ENCODE data around the gene E2F4. TPM values are rescaled to one million over a fixed set of nuclear protein-coding genes. Genes with fewer than 3 reads are reported as not detected.

E2F4 gene
- total and polyA plus RNA-seq, 2 of the 8 experiments (the other 6 are each of a cell fraction or from before 2014, with no cell fraction given) = 79.9 to 157 TPM

- TF ChIP-seq TBP (IDR thresholded peaks at IDR 0.05; ENCODE audit: low read depth, low read length) = peak; percentile 49
- 0 out of 2 replicates have a peak, but pooled peaks have one; percentile 55 for TF ChIP-seq PHF8 (conservative IDR thresholded peaks at IDR 0.05; ENCODE audit: low read depth, low read length)
- TF ChIP-seq RXRA (IDR thresholded peaks at IDR 0.05; ENCODE audit: insufficient read depth, low read depth, low read length) = no peak
- TF ChIP-seq TAF7 (optimal IDR thresholded peaks at IDR 0.05; ENCODE audit: borderline replicate concordance, low read depth, low read length) = peak; percentile 81
- TF ChIP-seq ASH2L (IDR thresholded peaks at IDR 0.05; ENCODE audit: low read length) = no peak
- TF ChIP-seq, protein P1, sequence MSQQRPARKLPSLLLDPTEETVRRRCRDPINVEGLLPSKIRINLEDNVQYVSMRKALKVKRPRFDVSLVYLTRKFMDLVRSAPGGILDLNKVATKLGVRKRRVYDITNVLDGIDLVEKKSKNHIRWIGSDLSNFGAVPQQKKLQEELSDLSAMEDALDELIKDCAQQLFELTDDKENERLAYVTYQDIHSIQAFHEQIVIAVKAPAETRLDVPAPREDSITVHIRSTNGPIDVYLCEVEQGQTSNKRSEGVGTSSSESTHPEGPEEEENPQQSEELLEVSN (IDR thresholded peaks at IDR 0.05) = peak; percentile 99
- 0 out of 2 replicates have a peak, but pooled peaks have one; percentile 21 for TF ChIP-seq SP4 (IDR thresholded peaks at IDR 0.05; ENCODE audit: low read length)
- TF ChIP-seq BRCA1 (IDR thresholded peaks at IDR 0.05; ENCODE audit: low read depth, low read length) = no peak
- TF ChIP-seq SIX5 (IDR thresholded peaks at IDR 0.05; ENCODE audit: low read depth, low read length) = no peak
- TF ChIP-seq GTF2F1 (IDR thresholded peaks at IDR 0.05; ENCODE audit: borderline replicate concordance, low read depth, low read length) = 0 out of 2 replicates have a peak, but pooled peaks have one; percentile 42
- TF ChIP-seq, protein P2, sequence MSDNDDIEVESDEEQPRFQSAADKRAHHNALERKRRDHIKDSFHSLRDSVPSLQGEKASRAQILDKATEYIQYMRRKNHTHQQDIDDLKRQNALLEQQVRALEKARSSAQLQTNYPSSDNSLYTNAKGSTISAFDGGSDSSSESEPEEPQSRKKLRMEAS (IDR thresholded peaks at IDR 0.05) = peak; percentile 85
- TF ChIP-seq SP1 (IDR thresholded peaks at IDR 0.05; ENCODE audit: low read depth, low read length) = 0 out of 2 replicates have a peak, but pooled peaks have one; percentile 36
- TF ChIP-seq SIN3A (conservative IDR thresholded peaks at IDR 0.05 in 1 of 2, IDR thresholded peaks at IDR 0.05 in 1 of 2; ENCODE audit: low read depth in 1 of 2, low read length in 2 of 2) = peak in 1 of 2 experiments; percentile 77; a peak in 1 of 4 replicates
Measured at GRCh38 chr16:67247192-67248072, 55.5 kb downstream of the E2F4 start, which contains the start of gene FHOD1 (continued).
